GM18508 (cell line): Measurements from ENCODE around the gene PPIL4.
"Not testable (repeated sequence)": the region's sequence is repeated elsewhere in the genome, so short reads cannot be mapped to it uniquely, and the experiment has no call there.

ENCODE experiments used
- ATAC-seq: cut with Tn5 transposase; IDR thresholded peaks from one replicate; pipeline ENCODE4 v1.9.1; 2021; ENCODE audit warnings: moderate number of reproducible peaks; ENCODE audit not compliant: insufficient read depth, unreplicated experiment

Gene PPIL4

DNA sequence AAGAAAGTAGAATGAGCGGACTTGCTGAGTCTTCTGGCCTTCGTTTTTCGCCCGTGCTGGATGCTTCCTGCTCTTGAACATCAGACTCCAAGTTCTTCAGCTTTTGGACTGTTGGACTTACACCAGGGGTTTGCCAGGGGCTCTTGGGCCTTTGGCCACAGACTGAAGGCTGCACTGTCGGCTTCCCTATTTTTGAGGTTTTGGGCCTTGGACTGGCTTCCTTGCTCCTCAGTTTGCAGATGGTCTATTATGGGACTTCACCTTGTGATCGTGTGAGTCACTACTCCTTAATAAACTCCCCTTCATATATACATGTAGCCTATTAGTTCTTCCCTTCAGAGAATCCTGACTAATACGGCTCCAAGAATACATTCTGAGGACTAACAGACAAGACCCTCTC is 83.1 kb downstream of the PPIL4 start:
- not testable (repeated sequence) for ATAC-seq

DNA sequence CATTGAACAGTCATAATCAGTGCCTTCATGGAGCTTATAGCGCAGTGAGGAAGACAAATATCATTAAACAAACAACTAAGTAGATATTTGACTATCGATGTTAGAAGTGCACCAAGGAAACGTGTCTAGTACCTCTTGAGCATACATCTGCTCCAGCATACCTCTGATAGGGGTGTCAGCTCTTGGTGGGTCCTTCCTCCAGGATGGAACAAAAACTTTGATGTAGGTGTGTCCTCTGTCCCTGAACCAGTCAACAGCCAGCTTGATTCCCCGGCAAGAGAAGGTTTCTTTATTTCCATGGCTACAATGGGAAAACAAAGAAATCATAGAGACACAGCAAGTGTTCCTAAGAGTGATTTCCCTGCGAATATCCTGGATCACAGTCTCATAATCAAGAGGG is 84.2 kb downstream of the PPIL4 start:
- no peak for ATAC-seq

DNA sequence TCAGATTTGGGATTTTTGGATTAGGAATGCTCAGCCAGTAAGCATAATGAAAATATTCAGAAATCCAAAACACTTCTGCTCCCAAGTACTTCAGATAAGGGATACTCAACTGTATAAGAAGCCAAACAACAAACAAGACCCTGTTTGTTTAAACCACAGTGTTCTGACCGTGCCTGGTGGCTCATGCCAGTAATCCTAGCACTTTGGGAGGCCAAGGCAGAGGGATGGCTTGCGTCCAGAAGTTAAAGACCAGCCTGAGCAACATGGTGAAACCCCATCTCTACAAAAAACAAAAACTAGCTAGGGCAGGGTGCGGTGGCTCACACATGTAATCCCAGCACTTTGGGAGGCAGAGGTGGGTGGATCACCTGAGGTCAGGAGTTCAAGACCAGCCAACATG is 85.6 kb downstream of the PPIL4 start:
- ATAC-seq = not testable (repeated sequence)

DNA sequence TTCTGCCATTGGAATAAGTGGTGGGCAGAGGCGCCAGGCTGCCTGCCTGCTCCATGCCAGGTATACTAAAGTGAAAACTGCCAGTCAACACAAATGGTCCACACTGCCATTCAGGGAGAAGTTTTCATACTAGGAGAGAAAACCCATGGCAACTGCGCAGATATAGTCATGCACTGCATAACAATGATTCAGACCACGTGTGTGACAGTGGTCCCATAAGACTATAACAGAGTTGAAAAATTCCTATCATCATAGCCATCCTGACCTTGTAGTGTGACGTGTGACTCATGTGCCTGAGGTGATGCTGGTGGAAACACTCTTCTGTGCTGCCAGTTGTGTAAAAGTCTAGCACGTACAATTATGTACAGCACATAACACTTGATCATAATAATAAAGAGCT is 86.1 kb downstream of the PPIL4 start:
- no peak for ATAC-seq

DNA sequence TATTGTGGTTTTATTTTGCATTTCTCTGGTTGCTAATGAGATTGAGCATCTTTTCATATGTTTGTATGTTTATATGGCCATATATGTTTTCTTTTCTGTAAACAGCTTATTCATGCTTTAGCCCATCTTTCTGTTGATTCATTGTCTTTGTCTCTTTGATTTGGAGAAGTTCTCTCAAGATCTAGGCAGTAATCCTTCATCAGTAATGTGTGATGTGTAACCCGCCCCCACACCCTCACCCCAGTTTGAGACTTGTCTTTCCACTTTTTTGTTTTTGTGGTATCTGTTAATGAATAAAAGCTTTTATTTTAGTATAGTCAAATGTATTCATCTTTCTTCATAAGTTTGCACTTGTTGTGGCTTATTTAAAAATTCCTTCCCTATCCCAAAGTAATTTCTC is 87.0 kb downstream of the PPIL4 start:
- no peak for ATAC-seq

DNA sequence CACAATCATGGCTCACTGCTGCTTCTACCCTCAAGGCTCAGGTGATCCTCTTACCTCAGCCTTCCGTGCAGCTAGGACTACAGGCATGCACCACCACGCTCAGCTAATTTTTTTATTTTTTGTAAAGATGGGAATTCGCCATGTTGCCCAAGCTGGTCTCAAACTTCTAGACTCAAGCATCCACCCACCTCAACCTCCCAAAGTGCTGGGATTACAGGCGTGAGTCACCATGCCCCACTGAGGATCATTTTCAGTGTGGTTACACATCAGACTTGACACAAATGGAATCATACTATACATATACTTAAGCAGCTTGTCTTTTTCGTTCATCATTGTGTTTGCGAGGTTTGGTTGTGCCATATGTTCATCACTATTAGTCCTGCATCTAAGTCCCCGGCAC is 87.6 kb downstream of the PPIL4 start:
- no peak for ATAC-seq

DNA sequence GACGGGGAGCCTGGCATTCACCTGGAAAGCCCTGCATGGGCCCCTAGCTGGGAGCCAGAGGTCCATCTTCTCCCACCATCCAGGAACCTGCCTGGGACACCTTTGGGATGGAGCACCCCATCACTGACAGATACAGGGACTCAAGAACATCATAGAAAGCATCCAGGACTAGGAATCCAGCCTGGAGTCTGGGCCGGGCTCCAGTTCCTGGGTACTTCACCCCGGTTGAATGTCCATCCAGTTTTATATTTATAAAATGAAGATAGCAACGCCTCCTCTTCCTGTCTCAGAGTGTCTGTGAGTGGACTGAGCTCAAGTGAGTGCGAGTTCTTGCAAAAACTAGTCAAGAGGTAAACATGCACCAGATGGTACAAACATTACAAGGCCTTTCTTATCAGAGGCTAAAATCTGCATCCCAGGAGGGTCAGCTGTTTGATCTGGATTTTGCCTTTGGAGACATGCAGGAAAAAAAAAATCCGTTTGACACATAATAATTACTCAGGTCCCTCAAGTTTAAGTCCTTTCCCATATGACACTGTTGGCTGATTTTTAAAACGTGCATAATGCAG is 88.4 kb downstream of the PPIL4 start:
- ATAC-seq = no peak

DNA sequence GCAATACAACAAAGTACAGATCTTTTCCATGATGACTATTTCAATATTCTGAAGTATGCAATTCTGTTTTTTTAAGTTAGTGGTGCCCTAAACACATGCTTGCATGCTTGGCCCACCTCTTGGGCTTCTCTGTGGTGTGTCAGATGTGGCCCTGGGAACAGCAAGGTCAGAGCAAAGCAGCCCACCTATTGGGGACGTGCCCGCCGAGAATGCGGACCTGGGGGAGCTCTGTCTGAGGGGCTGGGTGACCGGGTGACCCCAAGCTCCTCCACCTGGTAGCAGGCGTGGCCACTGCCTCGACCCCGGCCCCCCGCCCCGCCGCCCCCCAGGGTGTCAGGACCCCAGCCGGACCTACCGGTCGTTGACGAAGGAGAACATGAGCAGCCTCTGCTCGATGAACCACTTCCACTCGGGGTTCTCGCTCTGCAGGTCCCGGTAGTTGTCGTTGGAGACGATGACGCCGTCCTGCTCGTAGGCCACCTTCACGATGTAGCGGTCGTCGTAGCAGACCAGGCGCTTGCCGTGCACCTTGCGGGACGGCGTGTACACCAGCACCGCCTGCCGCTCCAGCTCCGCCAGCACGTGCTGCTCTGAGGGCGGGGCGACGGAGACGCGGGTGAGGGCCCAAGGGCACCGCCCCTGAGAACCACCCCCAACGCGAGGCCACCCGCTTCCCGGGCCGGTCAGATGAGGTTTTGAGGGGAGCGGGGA is 89.4 kb downstream of the PPIL4 start:
- ATAC-seq = no peak

DNA sequence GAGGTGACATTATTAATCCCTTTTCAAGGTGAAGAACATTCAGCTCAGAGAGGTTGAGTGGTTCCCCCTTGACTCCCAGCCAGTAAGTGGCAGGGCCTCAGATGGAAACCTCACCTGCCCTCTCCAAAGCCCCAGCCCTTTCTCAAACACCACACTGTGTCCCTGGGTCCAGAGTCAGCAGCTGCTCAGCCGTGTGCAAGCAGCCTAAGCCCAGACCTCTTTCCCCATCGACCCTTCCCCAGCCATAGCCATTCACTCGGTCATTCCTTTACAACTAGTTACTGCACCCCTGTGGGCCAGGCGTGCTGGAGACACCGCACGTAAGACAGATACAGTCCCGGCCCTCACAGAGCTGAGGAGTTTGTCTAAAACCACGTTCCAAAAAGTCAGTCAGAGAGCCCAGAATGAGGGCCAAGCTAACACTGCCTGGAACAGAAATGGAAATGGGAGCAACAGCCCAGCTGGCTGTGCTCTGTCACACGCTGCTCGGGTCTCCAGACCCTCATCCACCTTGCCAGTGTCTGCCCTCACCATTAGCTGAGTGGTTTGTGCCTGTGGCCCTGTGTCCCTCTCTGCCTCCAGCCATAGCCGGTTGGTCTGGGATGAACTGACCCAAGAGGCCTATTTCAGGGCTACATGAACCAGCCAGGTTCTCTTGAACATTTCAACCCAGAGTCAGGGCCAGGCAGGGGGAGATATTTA is 90.7 kb downstream of the PPIL4 start:
- no peak for ATAC-seq
